Loucy (cell line): Measurements from ENCODE around the gene ARHGAP26.

Experiments
- H2AFZ ChIP-seq: fragments of 200-600 bp; sonication (generic); 2 replicates; pipeline ENCODE4 v1.6.0; 2016; ENCODE audit warnings: antibody characterized with exemption, mild to moderate bottlenecking, low read length, moderate library complexity
- H3F3A ChIP-seq: fragments of 200-600 bp; 2 replicates; pipeline ENCODE4 v1.6.0; 2016; ENCODE audit warnings: antibody characterized with exemption, low read depth, mild to moderate bottlenecking
- H3K27me3 ChIP-seq: fragments of 200-600 bp; sonication (generic); 2 replicates; pipeline ENCODE4 v1.6.1; 2014; ENCODE audit warnings: low read length, mild to moderate bottlenecking; ENCODE audit not compliant: insufficient read depth, poor library complexity, severe bottlenecking
- H3K36me3 ChIP-seq: fragments of 200-600 bp; sonication (generic); 2 replicates; pipeline ENCODE4 v1.6.1; 2016; ENCODE audit warnings: low read length; ENCODE audit not compliant: insufficient read depth
- H3K4me1 ChIP-seq: fragments of 200-600 bp; sonication (generic); 2 replicates; pipeline ENCODE4 v1.5.1; 2014; ENCODE audit warnings: low read length, mild to moderate bottlenecking; ENCODE audit not compliant: insufficient read depth, poor library complexity, severe bottlenecking
- H3K4me2 ChIP-seq: fragments of 200-600 bp; sonication (generic); 2 replicates; pipeline ENCODE4 v1.6.0; 2014; ENCODE audit warnings: antibody characterized with exemption, low read length, low read depth, mild to moderate bottlenecking; ENCODE audit not compliant: poor library complexity, severe bottlenecking
- H3K4me3 ChIP-seq: fragments of 200-600 bp; sonication (generic); 2 replicates; pipeline ENCODE4 v1.5.1; 2014; ENCODE audit warnings: low read length, mild to moderate bottlenecking, mixed read lengths; ENCODE audit not compliant: poor library complexity, severe bottlenecking
- H3K79me2 ChIP-seq: fragments of 200-600 bp; sonication (generic); 2 replicates; pipeline ENCODE4 v1.6.1; 2014; ENCODE audit warnings: low read length; ENCODE audit not compliant: insufficient read depth
- H3K9ac ChIP-seq: fragments of 200-600 bp; sonication (generic); 2 replicates; pipeline ENCODE4 v1.6.0; 2014; ENCODE audit warnings: mild to moderate bottlenecking, low read depth, low read length, moderate library complexity; ENCODE audit not compliant: poor library complexity, severe bottlenecking
- H3K9me2 ChIP-seq: fragments of 200-600 bp; sonication (generic); replicated peaks from 2 replicates; pipeline ENCODE4 v1.6.1; 2016; ENCODE audit warnings: low read depth, low read length, mixed read lengths
- H3K9me3 ChIP-seq: fragments of 200-600 bp; sonication (generic); 2 replicates; pipeline ENCODE4 v1.6.1; 2014; ENCODE audit warnings: mild to moderate bottlenecking, antibody characterized with exemption, low read length, low read depth; ENCODE audit not compliant: insufficient read depth
- H4K20me1 ChIP-seq: fragments of 200-600 bp; sonication (generic); 2 replicates; pipeline ENCODE4 v1.6.0; 2014; ENCODE audit warnings: antibody characterized with exemption, low read length, mild to moderate bottlenecking; ENCODE audit not compliant: insufficient read depth, poor library complexity, severe bottlenecking
- EZH2phosphoT487 ChIP-seq: fragments of 200-600 bp; IDR thresholded peaks from 2 replicates; pipeline ENCODE4 v1.6.1; 2018; ENCODE audit warnings: antibody characterized with exemption, mild to moderate bottlenecking, moderate library complexity, borderline replicate concordance
- TF ChIP-seq, protein P1 (sequence below): fragments of 200-600 bp; sonication (generic); conservative IDR thresholded peaks from 2 replicates; pipeline ENCODE4 v1.5.1; 2014; ENCODE audit warnings: mild to moderate bottlenecking, antibody characterized with exemption, low read length

The ARHGAP26 gene

GRCh38 chr5:143164557-143164956, 394.4 kb downstream of the ARHGAP26 start:
- H3K9ac ChIP-seq = no peak overlapping the region
- peaks cover 6% of the 10 kb centered on the region for H3K4me1 ChIP-seq
- H3K4me3 ChIP-seq = no peak overlapping the region
- no peaks in the 10 kb centered on the region for H3K36me3 ChIP-seq
- no peak overlapping the region for H3K4me2 ChIP-seq
- H3K27me3 ChIP-seq = no peaks in the 10 kb centered on the region
- H3K79me2 ChIP-seq = no peaks in the 10 kb centered on the region
- H3K9me2 ChIP-seq = no peaks in the 10 kb centered on the region
- no peak overlapping the region for H2AFZ ChIP-seq
- H4K20me1 ChIP-seq = no peaks in the 10 kb centered on the region
- no peaks in the 10 kb centered on the region for H3F3A ChIP-seq
- H3K9me3 ChIP-seq = no peaks in the 10 kb centered on the region
- no peak for TF ChIP-seq EZH2phosphoT487
- TF ChIP-seq, protein P1, sequence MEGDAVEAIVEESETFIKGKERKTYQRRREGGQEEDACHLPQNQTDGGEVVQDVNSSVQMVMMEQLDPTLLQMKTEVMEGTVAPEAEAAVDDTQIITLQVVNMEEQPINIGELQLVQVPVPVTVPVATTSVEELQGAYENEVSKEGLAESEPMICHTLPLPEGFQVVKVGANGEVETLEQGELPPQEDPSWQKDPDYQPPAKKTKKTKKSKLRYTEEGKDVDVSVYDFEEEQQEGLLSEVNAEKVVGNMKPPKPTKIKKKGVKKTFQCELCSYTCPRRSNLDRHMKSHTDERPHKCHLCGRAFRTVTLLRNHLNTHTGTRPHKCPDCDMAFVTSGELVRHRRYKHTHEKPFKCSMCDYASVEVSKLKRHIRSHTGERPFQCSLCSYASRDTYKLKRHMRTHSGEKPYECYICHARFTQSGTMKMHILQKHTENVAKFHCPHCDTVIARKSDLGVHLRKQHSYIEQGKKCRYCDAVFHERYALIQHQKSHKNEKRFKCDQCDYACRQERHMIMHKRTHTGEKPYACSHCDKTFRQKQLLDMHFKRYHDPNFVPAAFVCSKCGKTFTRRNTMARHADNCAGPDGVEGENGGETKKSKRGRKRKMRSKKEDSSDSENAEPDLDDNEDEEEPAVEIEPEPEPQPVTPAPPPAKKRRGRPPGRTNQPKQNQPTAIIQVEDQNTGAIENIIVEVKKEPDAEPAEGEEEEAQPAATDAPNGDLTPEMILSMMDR = 0 out of 2 replicates have a peak, but pooled peaks have one; percentile 10

DNA sequence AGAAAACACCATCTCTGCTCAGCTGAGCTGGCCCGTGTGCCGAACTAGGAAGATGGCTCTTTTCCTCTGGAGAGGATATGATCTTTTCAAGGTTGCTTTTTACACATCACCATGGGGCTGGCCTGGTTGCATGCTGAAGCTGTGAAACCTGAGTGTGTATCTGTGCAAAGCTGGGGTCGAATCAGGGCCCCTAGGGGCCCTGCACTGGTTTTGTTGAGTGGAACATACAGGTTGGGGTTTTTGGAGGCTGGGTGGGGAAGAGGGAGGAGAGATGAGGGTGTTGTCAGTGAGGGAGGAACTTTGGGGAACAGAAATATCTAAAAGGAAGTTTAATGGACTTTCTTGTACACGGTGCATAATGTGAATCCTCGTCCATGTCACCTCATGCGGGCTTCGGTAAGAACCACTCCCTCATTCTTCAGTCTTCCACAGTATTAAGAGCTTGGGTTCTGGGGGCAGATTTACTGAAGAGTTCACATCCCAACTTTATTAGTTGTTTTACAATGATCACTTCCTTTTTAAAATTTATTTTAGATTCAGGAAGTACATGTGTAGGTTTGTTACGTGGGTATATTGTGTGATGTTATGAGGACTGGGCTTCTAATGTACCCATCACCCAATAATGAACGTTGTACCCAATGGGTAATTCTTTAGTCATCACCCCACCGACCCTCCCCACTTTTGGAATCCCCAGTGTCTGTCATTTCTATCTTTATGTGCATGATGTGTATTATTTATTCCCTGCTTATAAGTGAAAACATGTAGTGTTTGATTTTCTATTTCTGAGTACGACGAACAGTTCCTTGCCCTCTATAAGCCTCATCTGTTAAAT, 395.1 kb downstream of the ARHGAP26 start:
- Histone ChIP-seq H3K4me1 (peaks cover 6% of the 10 kb centered on the region), H3F3A (no peaks in the 10 kb centered on the region), H4K20me1 (no peaks in the 10 kb centered on the region), H3K9ac (no peak overlapping the region), H3K36me3 (no peaks in the 10 kb centered on the region), H3K9me3 (no peaks in the 10 kb centered on the region), H2AFZ (no peak overlapping the region), H3K4me2 (no peak overlapping the region), H3K4me3 (no peak overlapping the region), H3K9me2 (no peaks in the 10 kb centered on the region), H3K79me2 (no peaks in the 10 kb centered on the region), H3K27me3 (no peaks in the 10 kb centered on the region)
- TF ChIP-seq EZH2phosphoT487 = no peak
- TF ChIP-seq, protein P1 = no peak

GRCh38 chr5:143166090-143166489, 395.9 kb downstream of the ARHGAP26 start:
- no peaks in the 10 kb centered on the region for H3K79me2 ChIP-seq
- no peaks in the 10 kb centered on the region for H3K9me3 ChIP-seq
- no peak overlapping the region for H3K4me3 ChIP-seq
- no peak for TF ChIP-seq EZH2phosphoT487
- TF ChIP-seq, protein P1 = no peak
- no peak overlapping the region for H2AFZ ChIP-seq
- H3F3A ChIP-seq = no peaks in the 10 kb centered on the region
- no peak overlapping the region for H3K9ac ChIP-seq
- H3K9me2 ChIP-seq = no peaks in the 10 kb centered on the region
- H3K4me2 ChIP-seq = no peak overlapping the region
- no peaks in the 10 kb centered on the region for H3K36me3 ChIP-seq
- no peaks in the 10 kb centered on the region for H3K27me3 ChIP-seq
- peaks cover 6% of the 10 kb centered on the region for H3K4me1 ChIP-seq
- H4K20me1 ChIP-seq = no peaks in the 10 kb centered on the region
